Measurements from ENCODE around the gene CLTRN. TPM values are rescaled to one million over a fixed set of nuclear protein-coding genes. Genes with fewer than 3 reads are reported as not detected.

CLTRN gene
- total and polyA plus RNA-seq, 2 of the 13 experiments (the other 11 are each of a cell fraction or from before 2014, with no cell fraction given) = 0.37 to 0.53 TPM

DNA sequence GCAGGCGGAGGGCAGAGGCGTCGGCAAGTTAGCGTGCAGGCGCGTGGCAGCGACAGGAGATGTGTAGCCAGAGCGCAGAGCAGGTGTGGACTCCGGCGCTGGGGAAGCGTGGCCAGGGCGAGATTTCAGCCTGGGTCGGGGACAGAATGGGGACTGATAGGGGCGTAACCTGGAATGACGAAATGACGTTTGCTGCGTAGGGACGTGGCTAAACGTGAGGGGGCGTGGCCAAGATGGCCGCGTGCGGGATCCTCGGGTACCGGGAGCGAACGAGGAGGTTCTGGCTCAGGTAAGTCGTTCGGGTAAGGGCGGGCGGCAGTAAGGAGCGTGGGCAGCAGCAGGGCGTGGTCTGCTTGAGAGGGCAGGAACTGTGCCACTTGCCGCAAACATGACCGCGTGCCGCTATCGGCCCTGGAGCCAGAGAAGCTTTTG is 10.9 kb upstream of the CLTRN start (continued):
- TF ChIP-seq PHB2 (IDR thresholded peaks at IDR 0.05; ENCODE audit: partially characterized antibody) (no peak), EZH2 (conservative IDR thresholded peaks at IDR 0.05; ENCODE audit: low read depth, low read length) (no peak), SMARCE1 (IDR thresholded peaks at IDR 0.05; ENCODE audit: borderline replicate concordance) (no peak), ZNF235 (CRISPR knock-in tag; IDR thresholded peaks at IDR 0.05; ENCODE audit: borderline replicate concordance) (no peak), FOXM1 (CRISPR knock-in tag; IDR thresholded peaks at IDR 0.05) (no peak), ZBTB7B (CRISPR knock-in tag; IDR thresholded peaks at IDR 0.05) (no peak), U2AF1 (optimal IDR thresholded peaks at IDR 0.05; ENCODE audit: low read depth, low read length) (no peak), SKI (IDR thresholded peaks at IDR 0.05; ENCODE audit: partially characterized antibody) (no peak), PHF8 (CRISPR knock-in tag; IDR thresholded peaks at IDR 0.05) (no peak; the same call in none of the 2 replicates), ZNF484 (CRISPR knock-in tag; IDR thresholded peaks at IDR 0.05; ENCODE audit: borderline replicate concordance, low read depth) (no peak), ZNF354B (CRISPR knock-in tag; IDR thresholded peaks at IDR 0.05) (no peak), SAP130 (CRISPR knock-in tag; IDR thresholded peaks at IDR 0.05; ENCODE audit: low read depth) (peak; percentile 51), ZNF790 (CRISPR knock-in tag; IDR thresholded peaks at IDR 0.05; ENCODE audit: borderline replicate concordance) (no peak), ZNF382 (CRISPR knock-in tag; IDR thresholded peaks at IDR 0.05; ENCODE audit: borderline replicate concordance) (no peak), RELA (CRISPR knock-in tag; IDR thresholded peaks at IDR 0.05) (no peak), NFE2L1 (CRISPR knock-in tag; IDR thresholded peaks at IDR 0.05; ENCODE audit: borderline replicate concordance) (no peak), KLF15 (CRISPR knock-in tag; IDR thresholded peaks at IDR 0.05; ENCODE audit: borderline replicate concordance) (no peak), ZNF883 (CRISPR knock-in tag; IDR thresholded peaks at IDR 0.05; ENCODE audit: not compliant biosample characterization) (no peak), ISX (CRISPR knock-in tag; conservative IDR thresholded peaks at IDR 0.05) (no peak), FOXJ3 (CRISPR knock-in tag; IDR thresholded peaks at IDR 0.05; ENCODE audit: borderline replicate concordance) (no peak; the same call in 1 of the 2 replicates), POLR2A (IDR thresholded peaks at IDR 0.05; ENCODE audit: insufficient read depth in 1 of 2, low read depth in 2 of 2, low read length in 2 of 2) (peak; percentile 44 to 57), SALL1 (CRISPR knock-in tag; IDR thresholded peaks at IDR 0.05) (peak; percentile 40; the same call in 1 of the 2 replicates)
- TF ChIP-seq, protein P1, sequence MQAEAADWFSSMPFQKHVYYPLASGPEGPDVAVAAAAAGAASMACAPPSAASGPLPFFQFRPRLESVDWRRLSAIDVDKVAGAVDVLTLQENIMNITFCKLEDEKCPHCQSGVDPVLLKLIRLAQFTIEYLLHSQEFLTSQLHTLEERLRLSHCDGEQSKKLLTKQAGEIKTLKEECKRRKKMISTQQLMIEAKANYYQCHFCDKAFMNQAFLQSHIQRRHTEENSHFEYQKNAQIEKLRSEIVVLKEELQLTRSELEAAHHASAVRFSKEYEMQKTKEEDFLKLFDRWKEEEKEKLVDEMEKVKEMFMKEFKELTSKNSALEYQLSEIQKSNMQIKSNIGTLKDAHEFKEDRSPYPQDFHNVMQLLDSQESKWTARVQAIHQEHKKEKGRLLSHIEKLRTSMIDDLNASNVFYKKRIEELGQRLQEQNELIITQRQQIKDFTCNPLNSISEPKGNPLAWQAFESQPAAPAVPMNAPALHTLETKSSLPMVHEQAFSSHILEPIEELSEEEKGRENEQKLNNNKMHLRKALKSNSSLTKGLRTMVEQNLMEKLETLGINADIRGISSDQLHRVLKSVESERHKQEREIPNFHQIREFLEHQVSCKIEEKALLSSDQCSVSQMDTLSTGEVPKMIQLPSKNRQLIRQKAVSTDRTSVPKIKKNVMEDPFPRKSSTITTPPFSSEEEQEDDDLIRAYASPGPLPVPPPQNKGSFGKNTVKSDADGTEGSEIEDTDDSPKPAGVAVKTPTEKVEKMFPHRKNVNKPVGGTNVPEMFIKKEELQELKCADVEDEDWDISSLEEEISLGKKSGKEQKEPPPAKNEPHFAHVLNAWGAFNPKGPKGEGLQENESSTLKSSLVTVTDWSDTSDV (CRISPR knock-in tag; IDR thresholded peaks at IDR 0.05) = no peak
- TF ChIP-seq, protein P2, sequence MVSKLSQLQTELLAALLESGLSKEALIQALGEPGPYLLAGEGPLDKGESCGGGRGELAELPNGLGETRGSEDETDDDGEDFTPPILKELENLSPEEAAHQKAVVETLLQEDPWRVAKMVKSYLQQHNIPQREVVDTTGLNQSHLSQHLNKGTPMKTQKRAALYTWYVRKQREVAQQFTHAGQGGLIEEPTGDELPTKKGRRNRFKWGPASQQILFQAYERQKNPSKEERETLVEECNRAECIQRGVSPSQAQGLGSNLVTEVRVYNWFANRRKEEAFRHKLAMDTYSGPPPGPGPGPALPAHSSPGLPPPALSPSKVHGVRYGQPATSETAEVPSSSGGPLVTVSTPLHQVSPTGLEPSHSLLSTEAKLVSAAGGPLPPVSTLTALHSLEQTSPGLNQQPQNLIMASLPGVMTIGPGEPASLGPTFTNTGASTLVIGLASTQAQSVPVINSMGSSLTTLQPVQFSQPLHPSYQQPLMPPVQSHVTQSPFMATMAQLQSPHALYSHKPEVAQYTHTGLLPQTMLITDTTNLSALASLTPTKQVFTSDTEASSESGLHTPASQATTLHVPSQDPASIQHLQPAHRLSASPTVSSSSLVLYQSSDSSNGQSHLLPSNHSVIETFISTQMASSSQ (IDR thresholded peaks at IDR 0.05; ENCODE audit: low read depth) = no peak
- TF ChIP-seq, protein P2 (CRISPR knock-in tag; IDR thresholded peaks at IDR 0.05; ENCODE audit: borderline replicate concordance) = no peak
- TF ChIP-seq, protein P3, sequence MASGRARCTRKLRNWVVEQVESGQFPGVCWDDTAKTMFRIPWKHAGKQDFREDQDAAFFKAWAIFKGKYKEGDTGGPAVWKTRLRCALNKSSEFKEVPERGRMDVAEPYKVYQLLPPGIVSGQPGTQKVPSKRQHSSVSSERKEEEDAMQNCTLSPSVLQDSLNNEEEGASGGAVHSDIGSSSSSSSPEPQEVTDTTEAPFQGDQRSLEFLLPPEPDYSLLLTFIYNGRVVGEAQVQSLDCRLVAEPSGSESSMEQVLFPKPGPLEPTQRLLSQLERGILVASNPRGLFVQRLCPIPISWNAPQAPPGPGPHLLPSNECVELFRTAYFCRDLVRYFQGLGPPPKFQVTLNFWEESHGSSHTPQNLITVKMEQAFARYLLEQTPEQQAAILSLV (CRISPR knock-in tag; IDR thresholded peaks at IDR 0.05; ENCODE audit: borderline replicate concordance) = peak; percentile 44; the same call in 1 of the 2 replicates

Measured in HepG2 (cell line).